ENCODE data around the gene SEPSECS.

Gene SEPSECS

DNA sequence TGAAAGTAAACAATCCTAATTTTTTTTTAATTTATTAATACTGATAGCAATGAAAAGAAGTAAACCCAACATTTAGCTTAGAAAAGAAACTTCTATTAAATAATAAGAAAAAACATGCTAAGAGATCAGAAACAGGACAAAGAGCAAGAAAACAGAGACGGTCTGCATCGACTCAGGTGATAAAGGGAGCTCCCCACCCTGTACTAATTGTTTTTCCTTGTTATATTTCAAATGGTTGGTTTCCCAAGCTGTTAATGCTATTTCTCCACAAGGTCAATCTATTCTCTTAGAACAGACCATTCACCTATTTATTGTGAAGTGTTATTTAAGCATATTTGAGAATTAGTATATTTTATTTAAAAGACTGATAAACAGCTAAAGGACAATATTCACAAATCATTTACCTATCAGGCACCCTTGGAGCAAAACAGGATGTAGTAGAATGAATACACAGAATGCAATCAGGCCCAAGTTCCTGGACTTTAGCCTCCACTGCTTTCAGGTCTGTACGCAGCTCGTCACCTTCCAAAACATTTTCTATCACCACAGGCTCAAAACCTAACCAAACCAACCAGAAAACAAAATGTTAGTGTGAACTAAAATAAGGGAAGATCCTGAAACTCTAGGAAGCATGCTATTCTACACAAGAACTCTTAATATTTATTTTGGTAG is 5.5 kb downstream of the SEPSECS start:
- no peak for DNase-seq

DNA sequence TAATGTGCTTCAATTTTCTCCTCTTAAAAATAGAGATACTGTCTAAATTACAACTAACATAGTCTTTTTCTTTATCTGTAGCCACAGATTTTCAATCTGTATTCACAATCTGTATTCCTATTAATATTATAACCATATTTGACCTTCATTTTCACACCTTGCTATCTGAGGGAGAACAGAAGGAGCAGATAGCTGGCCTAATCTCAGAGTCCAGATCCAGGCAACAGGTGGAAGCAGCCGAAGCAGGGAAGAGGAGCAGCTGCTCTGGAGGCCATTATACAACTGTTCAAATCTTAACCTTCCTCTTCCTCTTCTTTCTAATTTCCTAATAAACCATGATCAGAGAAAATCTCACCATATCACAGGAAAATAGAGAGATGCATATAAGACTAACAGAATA is 14.2 kb downstream of the SEPSECS start:
- DNase-seq: no peak

DNA sequence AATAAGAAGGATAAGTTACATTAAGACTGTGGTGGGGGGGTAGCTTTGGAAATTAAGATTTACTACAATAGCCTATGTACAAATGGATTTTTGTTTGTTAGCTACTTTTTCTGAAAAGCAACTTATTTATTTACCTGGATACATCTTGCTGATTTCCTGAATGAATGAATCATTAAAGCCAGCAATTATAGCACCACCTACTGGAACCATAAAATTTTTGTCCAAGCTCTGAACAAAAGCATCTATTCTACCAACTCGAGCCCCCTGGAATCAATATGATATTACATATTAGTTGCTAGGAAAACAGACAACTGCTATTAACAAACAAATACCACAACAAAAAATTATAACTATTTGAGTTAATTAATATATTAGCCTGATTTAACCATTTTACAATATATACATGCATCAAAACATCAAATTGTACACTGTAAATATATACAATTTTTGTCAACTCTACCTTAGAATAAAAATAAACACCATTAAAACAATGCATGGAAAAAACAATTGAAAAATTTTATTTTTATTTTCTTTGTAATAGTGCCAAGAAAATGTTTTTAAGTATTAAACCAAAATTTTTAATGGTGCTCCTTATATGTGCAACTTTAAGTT is 15.3 kb downstream of the SEPSECS start:
- DNase-seq: no peak

DNA sequence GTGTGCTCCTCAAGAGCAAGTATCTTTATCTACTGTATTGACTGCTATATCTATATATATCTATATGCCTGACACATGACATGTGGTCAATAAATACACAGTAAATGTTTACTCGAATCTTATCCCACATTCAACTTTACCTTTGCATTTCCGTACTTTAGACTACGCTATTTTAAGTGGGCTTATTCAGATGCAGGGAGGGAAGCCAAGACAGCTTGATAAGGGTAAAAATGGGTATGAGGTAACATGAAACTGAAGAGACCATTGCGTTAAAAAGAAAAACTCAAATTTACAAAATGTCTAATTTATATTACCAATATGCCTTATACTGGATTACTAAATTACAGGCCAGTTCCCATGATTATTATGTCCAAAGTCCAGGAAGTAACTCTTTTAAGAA is 17.8 kb downstream of the SEPSECS start:
- DNase-seq: no peak

DNA sequence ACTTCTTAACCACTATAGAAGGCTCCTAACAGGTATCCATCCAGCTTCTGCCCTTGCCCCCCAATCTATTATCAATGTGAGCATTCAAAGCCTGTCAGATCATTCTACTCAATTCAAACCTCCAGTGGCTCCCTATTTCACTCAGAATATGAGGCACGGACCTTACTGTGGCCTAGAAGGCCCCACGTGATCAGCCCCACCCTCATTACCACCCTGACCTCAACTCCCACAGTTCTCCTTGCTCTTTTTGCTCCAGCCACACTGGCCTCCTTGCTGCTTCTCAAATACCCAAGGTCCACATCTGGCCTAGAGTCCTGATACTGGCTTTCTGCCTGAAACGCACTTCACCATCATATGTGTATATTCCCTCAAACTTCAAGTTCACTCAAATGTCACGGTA is 18.7 kb downstream of the SEPSECS start:
- DNase-seq: no peak

DNA sequence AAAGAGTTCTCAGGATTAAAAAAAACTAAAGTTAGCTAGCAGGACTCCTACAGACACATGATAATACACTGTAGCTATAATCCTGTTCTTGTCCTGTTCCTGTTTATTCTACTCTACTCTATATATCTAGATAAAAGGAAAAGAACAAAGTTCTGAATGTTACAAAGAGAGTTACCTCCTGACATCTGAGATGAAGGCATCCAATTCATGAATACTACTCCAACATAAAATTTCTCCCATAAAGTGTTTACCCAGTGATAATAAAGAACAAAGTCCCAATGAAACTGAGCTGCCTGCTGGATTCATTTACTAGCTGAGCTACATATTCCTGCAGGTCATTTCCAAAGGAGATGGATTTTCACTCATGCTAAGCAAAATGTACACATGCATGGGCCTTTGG is 27.1 kb downstream of the SEPSECS start:
- DNase-seq: no peak

DNA sequence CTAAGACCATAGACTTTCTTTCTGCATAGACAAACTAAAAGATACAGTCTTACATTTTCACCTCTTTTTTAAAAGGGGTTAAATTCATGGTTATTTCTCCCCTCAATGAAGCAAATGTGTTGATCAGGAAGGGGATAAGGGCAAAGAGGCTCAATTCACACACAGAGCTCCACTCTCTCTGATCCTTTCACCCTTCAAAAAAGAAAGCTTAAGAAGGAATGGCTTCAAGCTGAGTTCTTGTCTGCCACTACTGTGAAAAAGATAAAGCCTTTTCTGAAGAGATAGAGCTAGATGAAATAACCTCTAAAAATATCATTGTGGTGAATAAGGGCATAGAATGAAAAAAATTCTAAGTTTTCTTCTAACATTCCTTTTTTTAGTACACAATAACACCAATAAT is 28.3 kb downstream of the SEPSECS start:
- no peak for DNase-seq

DNA sequence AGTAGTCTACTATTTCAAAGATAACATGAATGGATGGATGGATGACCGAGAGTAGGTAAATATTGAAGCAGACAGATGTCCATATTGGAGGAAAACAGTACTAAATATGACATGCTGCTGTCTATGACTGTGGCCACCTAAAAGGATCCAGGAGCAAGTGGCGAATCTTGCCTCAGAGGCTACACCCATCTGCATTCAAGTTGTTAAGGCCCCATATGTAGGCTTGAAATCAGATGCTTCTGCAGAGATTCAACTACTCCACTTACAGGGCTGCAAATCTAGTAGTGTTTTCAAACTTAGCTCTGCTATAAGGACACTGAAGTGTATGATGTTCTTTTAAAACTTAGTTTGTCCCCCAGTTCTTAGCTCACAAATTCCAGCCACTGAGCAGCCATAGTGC is 28.9 kb downstream of the SEPSECS start:
- no peak for DNase-seq

DNA sequence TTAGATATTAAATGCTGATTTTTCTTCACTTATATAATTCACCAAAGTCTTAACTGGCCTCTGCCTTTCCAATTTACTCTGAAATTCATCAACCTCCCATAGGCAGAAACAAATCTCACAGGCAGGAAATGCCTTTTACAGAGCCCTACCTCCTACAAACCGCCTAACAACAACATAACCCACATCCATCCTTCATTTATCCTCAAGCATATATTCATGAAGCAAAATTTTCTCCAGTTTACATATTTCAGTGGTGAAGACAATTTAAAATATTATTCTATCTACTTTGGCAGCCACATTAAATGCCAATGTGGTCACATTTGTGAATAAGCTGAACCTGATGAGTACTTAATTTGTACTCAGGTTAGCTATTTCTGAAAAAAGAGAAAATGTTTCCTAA is 30.3 kb downstream of the SEPSECS start:
- DNase-seq: no peak

DNA sequence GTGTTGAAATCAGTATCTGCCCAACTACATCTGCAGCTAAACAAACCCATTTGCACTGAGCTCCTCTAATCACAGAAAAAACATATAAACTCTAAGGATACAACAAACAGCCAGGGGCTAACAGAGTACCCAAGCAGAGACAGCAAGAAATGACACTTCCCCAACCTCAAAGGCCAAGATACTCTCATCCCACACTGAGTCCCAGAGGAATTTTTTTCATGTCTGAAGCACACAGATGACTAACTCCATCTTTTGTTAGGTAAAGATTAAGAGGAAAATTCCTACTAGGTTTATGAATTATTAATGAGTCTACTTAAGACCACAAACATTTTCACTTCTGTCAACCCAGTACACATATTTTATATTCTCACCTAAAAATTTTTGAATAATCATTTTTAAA is 31.6 kb downstream of the SEPSECS start:
- DNase-seq: no peak

DNA sequence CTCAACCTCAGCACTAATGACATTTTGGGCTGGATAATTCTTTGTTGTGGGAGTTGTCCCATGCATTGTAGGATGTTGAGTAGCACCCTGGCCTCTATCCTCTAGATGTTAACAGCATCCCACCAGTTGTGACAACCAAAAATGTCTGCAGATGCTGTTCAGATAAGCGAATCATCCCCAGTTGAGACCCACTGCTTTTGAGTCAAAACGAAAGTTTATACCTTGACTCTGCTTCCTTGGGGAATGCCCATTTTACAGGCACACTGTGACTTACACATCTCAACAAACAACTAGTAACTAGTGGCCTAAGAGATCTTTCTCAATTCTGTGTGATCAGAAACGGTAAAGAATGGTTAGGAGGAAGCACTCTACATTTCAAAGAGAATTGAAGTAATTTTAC is 37.0 kb downstream of the SEPSECS start:
- no peak for DNase-seq

DNA sequence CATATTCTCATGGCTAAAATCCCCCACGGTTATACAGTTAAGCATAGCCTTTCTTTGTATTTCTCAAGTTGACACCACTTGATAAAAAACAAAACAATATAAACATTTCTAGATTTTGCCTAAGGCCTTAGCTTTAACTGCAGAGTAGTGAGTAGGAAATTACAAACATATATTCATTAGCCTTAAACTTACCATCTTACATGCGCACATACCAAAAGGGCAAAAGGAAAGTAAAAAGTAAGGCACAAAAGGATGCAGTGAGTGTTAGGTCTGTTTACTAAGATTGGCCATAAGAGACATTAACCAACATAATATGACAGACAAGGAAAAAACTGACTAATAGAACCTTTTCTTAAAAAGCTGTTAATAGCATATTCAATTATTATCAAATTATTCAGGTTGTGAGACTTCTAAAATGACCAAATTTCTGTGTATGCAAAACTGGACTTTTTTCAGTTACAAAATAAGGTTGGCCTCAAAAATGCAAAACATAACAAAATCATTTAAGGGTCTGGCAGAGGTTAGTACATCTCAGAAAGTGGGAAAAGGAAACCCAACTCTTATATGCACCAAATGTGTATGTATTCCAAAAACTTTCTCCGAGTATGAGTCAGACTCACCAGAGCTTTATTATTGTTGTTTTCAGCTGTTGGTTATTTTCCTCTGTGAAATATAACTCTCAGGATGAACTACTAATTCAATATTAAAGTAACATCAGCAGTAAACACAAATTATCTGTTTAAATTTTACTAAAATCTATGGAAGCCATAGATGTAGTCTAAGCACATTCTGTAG is 39.9 kb downstream of the SEPSECS start:
- no peak for DNase-seq

DNA sequence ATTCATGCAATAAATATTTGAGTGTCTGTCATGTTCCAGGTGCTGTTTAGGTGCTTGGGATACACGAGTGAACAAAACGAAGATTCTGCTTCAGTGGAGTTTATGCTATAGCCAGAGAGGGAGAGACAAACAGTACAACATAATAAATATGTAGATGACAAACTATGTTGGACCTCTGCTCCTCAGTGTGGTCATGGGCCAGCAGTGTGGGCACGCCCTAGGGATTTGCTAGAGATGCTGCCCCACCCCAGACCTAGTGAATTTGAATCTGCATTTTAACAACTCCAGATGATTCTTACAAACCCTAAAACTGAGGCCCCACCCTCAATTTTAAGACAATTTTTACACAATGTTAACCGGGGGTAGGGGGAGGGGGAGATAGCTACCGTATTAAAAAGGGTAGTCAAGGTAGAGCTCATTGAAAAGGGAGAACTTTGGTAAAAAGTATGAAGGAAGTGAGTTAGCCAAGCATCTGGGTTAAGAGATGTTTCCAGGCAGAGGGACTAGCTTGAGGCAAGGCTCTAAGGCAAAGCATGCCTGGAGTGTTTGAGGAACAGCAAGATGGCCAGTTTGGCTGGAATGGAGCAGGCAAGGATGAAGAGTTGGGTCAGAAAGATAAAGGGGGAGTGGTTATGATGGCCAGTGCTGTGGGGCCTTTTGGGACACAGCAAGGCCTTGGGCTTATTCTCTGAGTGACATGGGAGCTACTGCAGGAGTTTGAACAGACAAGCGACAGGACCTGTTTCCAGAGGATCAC is 42.4 kb downstream of the SEPSECS start:
- no peak for DNase-seq

DNA sequence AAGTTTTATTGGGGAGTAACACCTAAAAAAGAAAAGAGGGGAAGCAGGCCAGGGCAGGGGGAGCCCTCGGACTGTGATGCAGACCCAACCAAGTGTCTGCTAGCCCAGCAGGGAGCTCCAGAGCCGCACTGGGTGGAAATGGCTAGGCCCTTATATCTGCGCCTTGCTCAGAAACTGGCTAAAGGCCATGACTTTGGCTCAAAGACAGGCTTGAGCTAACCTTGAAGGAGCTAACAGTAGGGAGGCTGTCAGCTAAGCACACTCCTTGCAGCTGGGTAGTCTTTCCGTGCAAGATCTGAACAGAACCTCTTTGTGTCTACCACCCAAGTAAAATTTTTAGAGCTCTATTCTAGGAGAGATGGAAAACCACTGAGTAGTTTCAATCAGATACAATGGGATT is 43.0 kb downstream of the SEPSECS start:
- DNase-seq: no peak

DNA sequence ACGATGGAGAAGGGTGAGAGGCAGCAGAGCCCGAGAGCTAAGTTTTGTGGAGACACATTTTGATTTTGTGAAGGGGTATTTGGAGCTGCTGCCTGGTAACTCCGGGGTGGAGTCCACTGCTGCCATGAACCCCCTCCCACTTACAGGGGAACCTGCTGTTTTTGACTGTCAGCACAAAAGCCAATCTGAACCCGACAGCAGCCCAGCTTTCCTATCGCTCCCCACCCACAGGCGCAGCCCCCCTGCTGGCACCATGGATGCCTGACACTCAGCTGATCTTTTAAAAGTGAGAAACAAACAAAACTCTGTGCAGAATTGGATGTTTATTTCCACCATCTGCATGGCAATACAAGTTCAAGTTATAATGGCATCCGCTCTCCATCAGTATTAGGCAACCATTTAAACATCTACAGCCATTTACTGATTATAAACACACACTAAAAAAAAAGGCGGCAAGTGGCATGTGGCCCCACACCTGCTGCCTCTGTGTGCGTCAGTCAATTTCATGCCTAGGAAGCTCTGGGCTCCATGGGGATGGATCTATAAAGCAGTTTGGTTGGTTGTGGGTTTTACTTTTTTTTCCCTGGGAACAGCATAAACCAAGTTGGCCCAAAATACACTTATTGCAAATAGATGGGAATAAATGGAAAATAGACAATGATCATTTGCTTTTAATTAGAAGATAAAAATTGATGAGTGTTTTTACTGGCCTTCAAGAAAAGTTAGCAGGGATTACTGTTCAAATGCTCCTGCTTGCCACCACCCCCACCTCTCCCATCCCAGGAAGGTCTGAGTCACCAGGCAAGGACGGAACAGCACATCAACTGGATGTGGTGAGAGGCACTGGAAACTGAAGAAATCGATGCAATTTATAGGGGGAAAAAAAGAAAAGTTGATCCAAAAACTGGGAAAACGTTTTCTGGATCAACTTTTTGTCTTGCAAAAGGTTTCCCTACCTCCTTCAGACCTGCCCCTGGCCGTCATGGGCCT is 46.0 kb downstream of the SEPSECS start:
- DNase-seq: no peak

DNA sequence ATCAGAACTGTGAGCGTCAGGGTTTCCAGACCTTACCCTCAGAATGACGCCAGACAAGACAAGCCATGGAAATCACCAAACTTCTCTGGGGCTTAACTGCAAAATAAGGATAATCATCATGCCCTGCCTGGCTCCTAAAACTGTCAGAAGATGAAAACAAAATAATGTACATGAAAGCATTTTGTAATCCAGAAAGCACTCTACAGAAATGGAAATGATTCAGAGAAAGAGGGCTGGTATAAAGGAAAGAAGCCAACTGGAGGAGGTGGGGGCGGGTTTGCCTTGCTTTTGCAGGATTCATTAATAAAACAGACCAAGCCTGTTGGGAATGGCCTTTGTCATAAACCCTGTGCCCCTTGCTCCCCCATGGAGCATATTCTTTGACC is 47.3 kb downstream of the SEPSECS start:
- no peak for DNase-seq

DNA sequence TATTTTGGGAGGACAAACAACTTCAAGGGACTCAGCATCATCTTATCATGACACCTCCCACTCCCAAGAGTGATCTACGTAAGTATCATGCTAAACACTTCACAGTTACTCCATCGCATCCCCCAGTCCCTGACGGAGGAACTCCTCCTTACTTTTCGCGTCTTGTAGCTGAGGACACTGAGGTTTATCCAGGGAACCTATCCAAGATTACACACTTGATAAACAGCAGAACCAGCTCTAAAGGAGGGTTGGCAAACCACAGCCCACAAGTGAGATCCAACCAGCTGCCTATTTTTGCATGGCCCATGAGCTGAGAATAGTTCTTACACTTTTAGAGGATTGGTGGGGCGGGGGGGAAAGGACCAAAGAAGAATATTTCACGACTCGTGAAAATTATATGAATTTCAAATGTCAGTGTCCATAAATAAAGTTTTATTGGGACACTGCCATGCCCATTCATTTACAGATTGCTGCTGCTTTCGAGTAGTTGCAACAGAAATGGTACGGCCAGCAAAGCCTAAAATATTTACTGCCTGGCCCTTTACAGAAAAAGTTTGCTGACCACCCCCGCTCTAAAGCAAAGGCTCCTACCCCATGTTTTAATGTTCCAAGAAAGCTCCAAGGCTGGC is 47.8 kb downstream of the SEPSECS start:
- DNase-seq: no peak

DNA sequence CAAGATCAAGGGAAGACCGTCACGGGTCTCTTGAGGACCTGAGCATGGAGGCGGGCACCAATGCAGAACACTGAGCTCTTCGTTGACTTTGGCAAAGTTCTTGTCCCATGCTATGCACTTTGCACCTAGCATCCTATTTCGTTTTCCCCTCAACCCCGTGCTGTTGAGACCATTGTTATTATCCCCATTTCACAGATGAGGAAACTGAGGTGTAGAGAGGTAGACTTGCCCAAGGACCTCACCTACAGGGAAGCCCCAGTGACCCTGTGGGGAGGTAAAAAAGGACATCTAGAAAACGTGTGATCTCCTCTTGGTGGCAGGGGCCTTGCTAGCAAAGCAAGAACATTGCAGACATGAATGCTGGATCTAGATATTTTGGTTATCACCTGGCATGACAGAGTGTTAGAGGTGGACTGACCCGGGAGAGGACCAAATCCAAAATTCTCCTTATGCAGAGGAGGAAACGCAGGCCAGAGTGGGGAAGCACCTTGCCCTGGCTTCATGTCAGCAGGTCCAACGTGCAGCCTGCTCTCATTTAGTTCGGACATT is 48.5 kb downstream of the SEPSECS start:
- DNase-seq: no peak

DNA sequence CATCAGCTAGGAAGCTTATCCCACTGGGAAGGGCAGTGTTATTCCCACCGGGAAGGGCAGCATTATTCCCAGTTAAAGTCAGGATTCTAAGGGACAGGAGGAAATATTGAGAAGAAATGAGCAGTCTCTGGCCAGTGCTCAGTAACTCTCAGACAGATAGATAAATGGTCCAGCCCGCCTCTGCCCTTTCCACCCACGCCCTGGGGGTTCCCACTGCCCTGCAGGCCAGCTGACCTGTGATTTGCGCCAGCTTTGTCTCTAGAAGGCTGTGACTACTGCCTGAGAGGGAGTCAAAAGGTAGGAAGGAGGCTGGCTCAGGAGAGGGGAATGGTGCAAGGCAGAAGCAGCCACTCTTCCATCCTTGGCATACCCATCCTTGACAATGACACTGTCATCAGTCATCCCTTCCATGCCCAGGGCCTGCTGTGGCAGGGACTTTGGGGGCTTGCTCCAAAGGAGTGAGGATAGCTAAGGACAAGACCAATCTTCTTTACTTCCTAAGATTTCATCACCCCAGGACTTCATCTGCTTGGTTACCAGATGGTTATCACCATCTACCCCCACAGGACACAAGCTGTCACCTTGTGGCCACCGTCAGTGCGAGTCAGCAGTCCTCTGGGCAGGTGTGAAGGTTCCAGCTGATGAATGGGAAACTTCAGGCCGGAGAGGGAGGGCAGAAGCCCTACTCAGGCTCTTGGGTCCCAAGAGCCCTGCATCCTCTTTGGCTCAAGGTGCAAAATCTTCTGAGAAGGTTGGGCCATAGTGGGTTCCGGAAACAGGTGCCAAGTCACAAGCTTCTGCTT is 49.5 kb downstream of the SEPSECS start:
- DNase-seq: no peak

DNA sequence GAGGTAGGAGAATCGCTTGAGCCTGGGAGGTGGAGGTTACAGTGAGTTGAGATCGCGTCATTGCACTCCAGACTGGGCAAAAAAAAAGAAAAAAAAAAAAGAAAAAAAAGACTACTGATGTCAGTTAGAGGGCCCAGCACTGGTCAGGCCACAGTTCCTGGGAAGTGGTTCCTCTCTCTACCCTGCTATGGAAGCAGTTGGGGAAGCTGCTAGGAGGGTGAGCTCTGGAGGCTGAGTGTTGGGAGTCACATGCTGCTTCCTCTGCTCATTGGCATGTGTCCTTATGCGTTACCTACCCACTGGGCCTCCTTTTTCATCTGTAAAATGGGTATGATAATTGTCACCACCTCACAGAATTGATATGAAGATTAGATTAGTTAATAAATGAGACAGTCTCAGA is 50.7 kb downstream of the SEPSECS start:
- no peak for DNase-seq

DNA sequence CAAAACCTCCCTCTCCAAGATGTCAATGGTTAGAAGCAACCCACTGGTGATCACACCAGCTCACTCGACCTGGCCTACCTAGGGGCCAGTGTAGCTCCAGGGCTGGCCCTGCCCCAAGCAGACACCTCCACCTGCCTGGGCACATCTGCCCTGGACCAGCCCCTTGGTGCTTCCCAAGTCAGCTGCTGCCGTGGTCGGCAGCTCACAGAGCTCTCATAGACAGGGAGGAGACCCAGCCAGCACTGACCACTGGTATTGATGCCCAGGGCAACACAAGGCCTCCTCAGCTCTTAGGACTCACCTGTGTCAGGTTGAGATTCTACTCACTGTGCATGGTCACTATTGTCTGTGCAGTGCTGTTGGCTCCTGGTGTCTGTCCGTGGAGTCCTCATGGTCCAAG is 51.7 kb downstream of the SEPSECS start:
- DNase-seq: no peak

Data from effector CD8-positive, alpha-beta T cell (primary cell).